IPS DF 6.9 (cell line): ENCODE data around the gene ZNF444.
"Not testable (repeated sequence)": the region's sequence is repeated elsewhere in the genome, so short reads cannot be mapped to it uniquely, and the experiment has no call there.

Source experiments
- DNase-seq: peaks from one replicate; pipeline ENCODE4 v3.0.0-alpha.2; 2013; ENCODE audit warnings: low read depth, low spot score
- H3K27ac ChIP-seq: one replicate; pipeline ENCODE4 v1.5.1; 2013; ENCODE audit warnings: low read length, control low read depth
- H3K27me3 ChIP-seq: 2 replicates; pipeline ENCODE4 v1.6.1; 2013; ENCODE audit warnings: mild to moderate bottlenecking, low read length; ENCODE audit not compliant: control insufficient read depth, insufficient read depth
- H3K36me3 ChIP-seq: 2 replicates; pipeline ENCODE4 v1.6.1; 2013; ENCODE audit warnings: low read length; ENCODE audit not compliant: control insufficient read depth, insufficient read depth
- H3K4me1 ChIP-seq: 2 replicates; pipeline ENCODE4 v1.6.1; 2013; ENCODE audit warnings: low read length; ENCODE audit not compliant: control insufficient read depth, insufficient read depth
- H3K4me3 ChIP-seq: 2 replicates; pipeline ENCODE4 v1.5.1; 2013; ENCODE audit warnings: mild to moderate bottlenecking, low read length
- H3K9me3 ChIP-seq: 2 replicates; pipeline ENCODE4 v1.6.1; 2013; ENCODE audit warnings: low read length, inconsistent platforms; ENCODE audit not compliant: control insufficient read depth, insufficient read depth
- WGBS: extraction: QIAGEN DNeasy Blood & Tissue Kit; methylation state at CpG from one replicate; pipeline ENCODE4 v1.1.7; 2013; ENCODE audit warnings: mixed read lengths, missing lambda C conversion rate; ENCODE audit not compliant: insufficient read length, insufficient coverage; 5-methylcytosine and 5-hydroxymethylcytosine counted together

The ZNF444 gene

DNA sequence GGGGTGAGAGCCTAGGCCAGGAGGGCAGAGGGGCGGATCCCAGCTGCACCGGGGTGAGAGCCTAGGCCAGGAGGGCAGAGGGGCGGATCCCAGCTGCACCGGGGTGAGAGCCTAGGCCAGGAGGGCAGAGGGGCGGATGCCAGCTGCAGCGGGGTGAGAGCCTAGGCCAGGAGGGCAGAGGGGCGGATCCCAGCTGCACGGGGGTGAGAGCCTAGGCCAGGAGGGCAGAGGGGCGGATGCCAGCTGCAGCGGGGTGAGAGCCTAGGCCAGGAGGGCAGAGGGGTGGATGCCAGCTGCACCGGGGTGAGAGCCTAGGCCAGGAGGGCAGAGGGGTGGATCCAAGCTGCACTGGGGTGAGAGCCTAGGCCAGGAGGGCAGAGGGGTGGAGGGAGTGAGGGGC is 35.2 kb downstream of the ZNF444 start:
- not testable (repeated sequence) for H3K27me3 ChIP-seq, H3K9me3 ChIP-seq, H3K36me3 ChIP-seq, H3K4me1 ChIP-seq, DNase-seq, H3K4me3 ChIP-seq, H3K27ac ChIP-seq
- WGBS: no CpG with 5 or more reads among the region's 11 CpGs

DNA sequence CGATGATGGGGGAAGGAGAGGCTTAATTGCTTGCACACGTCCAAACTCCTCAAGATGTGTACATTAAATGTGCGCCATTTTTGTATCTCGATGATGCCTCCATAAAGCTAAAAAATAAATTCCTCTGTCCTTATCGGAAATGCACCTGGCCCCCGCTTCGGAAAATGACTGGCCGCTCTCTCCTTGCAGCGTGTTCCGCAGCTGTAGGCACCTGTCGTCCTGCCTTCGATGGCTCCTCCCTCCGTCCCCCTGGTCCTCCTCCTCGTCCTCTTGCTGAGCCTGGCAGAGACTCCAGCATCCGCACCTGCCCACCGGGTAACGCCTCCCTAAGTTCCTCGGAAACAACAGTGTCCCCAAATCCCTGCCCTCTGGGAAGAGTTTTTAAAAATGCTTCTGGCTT is 35.8 kb downstream of the ZNF444 start:
- Histone ChIP-seq H3K27me3 (no peaks in the 10 kb centered on the region), H3K4me3 (no peak overlapping the region), H3K4me1 (no peaks in the 10 kb centered on the region), H3K9me3 (no peaks in the 10 kb centered on the region), H3K27ac (no peak overlapping the region), H3K36me3 (no peaks in the 10 kb centered on the region)
- no CpG with 5 or more reads among the region's 18 CpGs for WGBS
- DNase-seq: no peak

DNA sequence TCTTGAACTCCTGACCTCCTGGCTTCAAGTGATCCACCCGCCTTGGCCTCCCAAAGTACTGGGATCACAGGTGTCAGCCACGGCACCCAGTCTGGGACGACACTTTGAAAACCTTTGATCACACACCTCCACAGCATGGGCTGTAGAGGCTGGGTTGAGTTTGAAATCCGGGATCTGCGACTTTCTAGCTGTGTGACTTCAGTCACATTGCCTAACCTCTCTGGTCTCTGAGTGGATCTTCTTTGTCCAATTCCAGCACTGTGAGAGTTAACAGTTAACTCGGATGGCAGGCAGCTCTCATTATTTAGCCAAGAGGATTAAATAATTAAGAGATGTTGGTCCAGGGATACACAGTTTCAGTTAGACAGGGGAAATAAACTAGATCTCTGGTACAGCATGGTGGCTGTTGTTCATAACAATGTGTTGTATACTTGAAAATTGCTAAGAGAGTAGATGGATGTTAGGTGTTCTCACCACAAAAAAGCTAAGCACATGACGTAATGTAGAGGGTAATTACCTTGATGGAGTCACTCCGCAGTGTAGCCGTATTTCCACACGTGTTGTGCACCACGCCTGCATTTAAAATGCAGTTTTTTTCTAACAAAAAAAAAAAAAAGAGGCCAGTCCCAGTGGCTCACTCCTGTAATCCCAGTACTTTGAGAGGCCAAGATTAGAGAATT is 36.6 kb downstream of the ZNF444 start:
- Histone ChIP-seq H3K27ac (no peak overlapping the region), H3K4me3 (no peak overlapping the region), H3K4me1 (no peaks in the 10 kb centered on the region), H3K27me3 (no peaks in the 10 kb centered on the region), H3K36me3 (no peaks in the 10 kb centered on the region), H3K9me3 (no peaks in the 10 kb centered on the region)
- no CpG with 5 or more reads among the region's 11 CpGs for WGBS
- DNase-seq: no peak

DNA sequence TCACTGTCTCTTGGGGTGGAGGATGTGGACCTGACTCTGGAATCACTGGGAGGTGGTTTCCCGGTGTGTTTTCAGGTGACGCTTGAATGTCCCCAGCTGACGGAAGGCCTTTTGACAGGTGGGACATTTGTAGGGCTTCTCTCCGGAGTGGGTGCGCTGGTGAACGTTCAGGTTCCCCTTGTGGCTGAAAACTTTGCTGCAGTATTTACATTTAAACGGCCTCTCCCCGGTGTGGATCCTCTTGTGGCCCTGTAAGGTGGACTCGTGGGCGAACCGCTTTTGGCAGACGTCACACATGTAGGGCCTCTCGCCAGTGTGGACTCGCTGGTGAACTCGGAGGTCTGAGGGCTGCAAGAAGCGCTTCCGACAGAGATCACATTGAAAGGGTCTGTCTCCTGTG is 48.7 kb downstream of the ZNF444 start:
- WGBS: no CpG with 5 or more reads among the region's 17 CpGs
- Histone ChIP-seq H3K4me3 (no peak overlapping the region), H3K9me3 (no peaks in the 10 kb centered on the region), H3K36me3 (no peaks in the 10 kb centered on the region), H3K27me3 (no peaks in the 10 kb centered on the region), H3K4me1 (no peaks in the 10 kb centered on the region), H3K27ac (no peak overlapping the region)
- no peak for DNase-seq

DNA sequence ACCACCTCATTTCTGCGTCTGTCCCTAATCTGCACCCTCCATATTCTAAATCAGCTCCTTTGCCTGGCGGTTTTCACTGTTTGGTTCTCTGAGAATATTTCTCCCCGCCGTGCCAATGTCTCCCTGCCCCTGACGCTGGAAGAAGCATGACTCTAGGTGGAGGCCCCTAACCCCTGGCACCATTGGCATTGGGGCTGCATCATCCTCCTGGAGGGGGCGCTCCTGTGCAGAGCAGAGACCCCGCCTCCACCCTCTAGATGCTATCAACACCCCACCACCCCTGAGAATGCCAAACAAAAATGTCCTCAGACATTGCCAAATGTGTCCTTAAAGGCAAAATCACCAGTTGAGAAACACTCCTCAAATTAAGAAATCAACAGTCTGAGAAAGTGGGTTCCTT is 50.0 kb downstream of the ZNF444 start:
- H3K27ac ChIP-seq: no peak overlapping the region
- no peaks in the 10 kb centered on the region for H3K27me3 ChIP-seq
- no peaks in the 10 kb centered on the region for H3K4me1 ChIP-seq
- no peaks in the 10 kb centered on the region for H3K36me3 ChIP-seq
- H3K4me3 ChIP-seq: no peak overlapping the region
- H3K9me3 ChIP-seq: no peaks in the 10 kb centered on the region
- no CpG with 5 or more reads among the region's 7 CpGs for WGBS
- no peak for DNase-seq

DNA sequence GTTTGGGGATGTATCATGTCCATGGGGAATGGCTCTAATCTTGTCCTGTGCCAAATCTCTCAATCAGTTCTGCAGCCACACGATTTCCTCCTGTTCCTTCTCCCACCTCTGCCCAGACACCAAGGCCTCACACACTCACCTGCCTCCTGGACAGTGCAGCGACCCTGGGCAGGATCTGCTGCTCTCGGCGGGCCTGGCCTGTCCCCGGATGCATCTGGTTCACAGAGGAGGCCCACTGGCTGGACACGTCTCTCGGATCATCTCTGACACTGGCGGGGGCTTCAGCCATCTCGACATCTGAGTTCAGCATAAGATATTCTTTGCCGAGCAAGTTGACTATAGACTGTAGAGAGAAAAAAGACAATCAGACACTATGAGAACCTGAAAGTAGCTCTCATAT is 50.6 kb downstream of the ZNF444 start:
- Histone ChIP-seq H3K4me3 (no peak overlapping the region), H3K27ac (no peak overlapping the region), H3K9me3 (no peaks in the 10 kb centered on the region), H3K27me3 (no peaks in the 10 kb centered on the region), H3K36me3 (no peaks in the 10 kb centered on the region), H3K4me1 (no peaks in the 10 kb centered on the region)
- WGBS: no CpG with 5 or more reads among the region's 10 CpGs
- DNase-seq: no peak

DNA sequence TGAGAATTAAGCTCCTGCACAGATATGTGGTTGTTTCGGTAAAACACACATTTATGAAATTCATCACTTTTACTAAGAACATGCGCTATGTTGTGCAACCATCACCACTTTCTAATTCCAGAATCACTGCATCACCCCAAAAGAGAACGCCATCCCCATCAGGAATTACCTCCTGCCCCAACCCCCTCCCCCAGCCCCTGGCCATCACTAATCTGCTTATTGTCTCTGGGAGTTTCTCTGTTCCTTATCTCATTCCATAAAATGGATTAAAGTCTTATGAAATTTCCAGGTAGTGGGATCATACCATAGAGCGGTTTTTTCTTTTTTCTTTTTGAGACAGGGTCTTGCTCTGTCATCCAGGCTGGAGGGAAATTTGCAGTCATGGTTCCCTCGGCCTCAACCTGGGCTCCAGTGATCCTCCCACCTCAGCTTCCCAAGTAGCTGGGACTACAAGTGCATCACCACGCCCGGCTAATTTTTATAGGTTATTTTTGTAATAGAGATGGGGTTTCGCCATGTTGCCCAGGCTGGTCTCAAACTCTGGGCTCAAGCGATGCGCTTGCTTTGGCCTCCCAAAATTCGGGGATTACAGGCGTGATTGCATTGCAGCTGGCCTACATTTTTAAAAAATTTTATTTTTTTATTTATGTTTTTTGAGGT is 53.0 kb downstream of the ZNF444 start:
- H3K4me1 ChIP-seq: no peaks in the 10 kb centered on the region
- H3K4me3 ChIP-seq: no peak overlapping the region
- no CpG with 5 or more reads among the region's 12 CpGs for WGBS
- no peaks in the 10 kb centered on the region for H3K36me3 ChIP-seq
- H3K27ac ChIP-seq: no peak overlapping the region
- no peak for DNase-seq
- H3K27me3 ChIP-seq: no peaks in the 10 kb centered on the region
- no peaks in the 10 kb centered on the region for H3K9me3 ChIP-seq

DNA sequence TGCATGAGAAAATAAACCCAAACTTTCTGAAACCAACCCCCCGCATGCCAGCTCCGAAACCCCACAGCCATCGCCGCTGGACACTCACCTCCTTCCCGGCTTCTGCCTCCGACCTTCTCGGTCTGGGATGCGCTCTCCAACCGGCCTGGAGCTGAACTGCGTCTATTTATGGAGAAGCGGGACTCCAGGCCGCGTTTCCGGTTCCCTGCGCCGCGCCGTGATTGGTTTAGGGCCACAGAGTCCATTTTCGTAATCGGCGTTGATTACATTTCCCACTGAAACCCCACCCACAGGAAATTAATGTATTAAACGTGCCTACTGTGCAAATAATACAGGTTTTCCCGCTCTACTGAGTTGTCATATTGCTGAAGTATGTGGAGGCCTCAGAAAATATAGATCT is 56.6 kb downstream of the ZNF444 start, which contains the start of gene ZSCAN5B:
Gene ZSCAN5B (minus strand): TSS at position 138 of the 400 bp plus-strand sequence. CDS start 4,731 bp downstream, outside the sequence.
- not testable (repeated sequence) for H3K27ac ChIP-seq, H3K9me3 ChIP-seq, DNase-seq, H3K36me3 ChIP-seq, H3K27me3 ChIP-seq, H3K4me3 ChIP-seq, H3K4me1 ChIP-seq
- no CpG with 5 or more reads among the region's 23 CpGs for WGBS

DNA sequence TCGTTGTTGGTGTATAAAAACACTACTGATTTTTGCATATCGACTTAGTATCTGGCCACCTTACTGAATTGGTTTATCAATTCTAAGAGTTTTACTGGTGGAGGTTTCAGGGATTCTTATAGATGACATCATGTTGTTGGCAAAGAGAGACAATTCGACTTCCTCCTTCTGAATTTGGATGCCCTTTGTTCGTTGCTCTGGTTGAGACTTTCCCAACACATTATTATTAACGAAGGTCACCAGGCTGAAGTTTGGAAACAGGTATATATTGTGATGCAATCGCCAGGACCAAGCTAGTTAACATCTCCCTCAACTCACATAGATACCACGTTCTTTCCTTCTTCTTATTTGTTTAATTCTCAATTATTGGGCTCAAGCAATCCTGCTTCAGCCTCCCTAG is 58.6 kb downstream of the ZNF444 start:
- H3K36me3 ChIP-seq: no peaks in the 10 kb centered on the region
- no peak for DNase-seq
- no peaks in the 10 kb centered on the region for H3K27me3 ChIP-seq
- H3K9me3 ChIP-seq: no peaks in the 10 kb centered on the region
- H3K4me1 ChIP-seq: no peaks in the 10 kb centered on the region
- H3K27ac ChIP-seq: no peak overlapping the region
- H3K4me3 ChIP-seq: no peak overlapping the region
- no CpG with 5 or more reads among the region's 7 CpGs for WGBS

DNA sequence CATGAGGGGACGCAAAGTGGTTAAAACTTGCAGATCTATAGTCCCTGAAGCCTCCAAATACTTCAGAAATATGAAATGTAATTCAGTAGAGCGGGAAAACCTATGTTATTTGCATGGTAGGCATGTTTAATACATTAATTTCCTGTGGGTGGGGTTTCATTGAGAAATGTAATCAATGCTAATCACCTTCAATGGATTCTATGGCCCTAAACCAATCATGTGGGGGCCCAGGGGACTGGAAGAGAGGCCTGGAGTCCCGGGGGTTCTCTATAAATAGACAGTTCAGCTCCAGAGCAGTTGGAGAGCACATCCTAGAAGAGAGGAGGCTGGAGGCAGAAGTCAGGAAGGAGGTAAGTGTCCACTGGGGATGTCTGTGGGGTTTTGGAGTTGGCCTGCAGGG is 60.9 kb downstream of the ZNF444 start, which contains the start of gene ZSCAN5C:
Gene ZSCAN5C (plus strand): TSS at position 301 of the 400 bp plus-strand sequence. CDS start 3,641 bp downstream, outside the sequence.
- no CpG with 5 or more reads among the region's 3 CpGs for WGBS
- Histone ChIP-seq H3K27ac (no peak within 1 kb of the TSS), H3K4me1 (no peaks in the 10 kb centered on the region), H3K9me3 (no peaks in the 10 kb centered on the region), H3K36me3 (no peaks in the 10 kb centered on the region), H3K27me3 (no peaks in the 10 kb centered on the region), H3K4me3 (no peak within 1 kb of the TSS)
- no peak for DNase-seq

DNA sequence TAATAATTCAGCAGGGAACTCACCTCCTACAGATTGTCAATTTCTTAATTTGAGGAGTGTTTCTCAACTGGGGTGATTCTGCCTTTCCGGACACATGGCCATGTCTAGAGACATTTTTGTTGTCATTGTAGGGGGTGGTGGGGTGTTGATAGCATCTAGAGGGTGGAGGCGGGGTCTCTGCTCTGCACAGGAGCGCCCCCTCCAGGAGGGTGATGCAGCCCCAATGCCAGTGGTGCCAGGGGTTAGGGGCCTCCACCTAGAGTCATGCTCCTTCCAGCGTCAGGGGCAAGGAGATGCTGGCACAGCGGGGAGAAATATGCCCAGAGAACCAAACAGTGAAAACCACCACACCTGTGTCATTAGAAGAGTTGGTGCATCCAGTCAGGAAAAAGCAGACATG is 66.5 kb downstream of the ZNF444 start:
- no CpG with 5 or more reads among the region's 5 CpGs for WGBS
- not testable (repeated sequence) for H3K27me3 ChIP-seq

More for the DNA sequence above, 66.5 kb downstream of the ZNF444 start:
- not testable (repeated sequence) for H3K27ac ChIP-seq, H3K9me3 ChIP-seq, H3K4me1 ChIP-seq, H3K4me3 ChIP-seq, H3K36me3 ChIP-seq, DNase-seq
